H1 (cell line): Measurements from ENCODE around the gene SPCS3. TPM values are rescaled to one million over a fixed set of nuclear protein-coding genes. Genes with fewer than 3 reads are reported as not detected.

ENCODE experiments used
- SP2 ChIP-seq: IDR thresholded peaks from 2 replicates; pipeline ENCODE4 v1.6.1; 2012; ENCODE audit warnings: mild to moderate bottlenecking, low read length, inconsistent platforms
- SP4 ChIP-seq: IDR thresholded peaks from 2 replicates; pipeline ENCODE4 v1.6.1; 2012; ENCODE audit warnings: low read length, inconsistent platforms
- TAF1 ChIP-seq: IDR thresholded peaks from 2 replicates; pipeline ENCODE4 v1.6.1; 2011; ENCODE audit warnings: mild to moderate bottlenecking, low read depth, low read length
- USF2 ChIP-seq: IDR thresholded peaks from 2 replicates; pipeline ENCODE4 v1.6.1; 2011; ENCODE audit warnings: low read length, improper control_type of control experiment
- polyA plus RNA-seq, 7 experiments: library from polyadenylated mRNA; depleted of rRNA in 3 of 7; stranded (reverse) in 5 of 7; unstranded in 2 of 7; fragments of >200 nt in 5 of 7; fragments of 200-250 nt in 2 of 7; gene quantifications; 1 replicate in 5 of 7; 2 replicates in 1 of 7; 4 replicates in 1 of 7; pipeline versions ENCODE4 v1.2.1 to v1.2.3, GENCODE V29; 2011 to 2013; ENCODE audit warnings: missing spikeins in 2 of 7, mixed read lengths in 2 of 7
- total RNA-seq: library from RNA; stranded (reverse); fragmentation: NEBNext Ultra II Directional; extraction: Animal tissue kit (Norgen Biotek cat#: 25700); gene quantifications from 2 replicates; pipeline ENCODE4 v1.2.1, GENCODE V29; 2021

SPCS3 gene
- total and polyA plus RNA-seq, 2 of the 8 experiments (the other 6 are each of a cell fraction or from before 2014, with no cell fraction given): 18.4 to 117 TPM

GRCh38 chr4:176290520-176290919 is 29.2 kb upstream of the SPCS3 start (continued):
- TF ChIP-seq USF2 (no peak), SP2 (no peak), SP4 (no peak), TAF1 (no peak)
- TF ChIP-seq, all 59 proteins: peak for 0
